SW480 (cell line): Measurements from ENCODE around the gene TLL2.

Experiments
- DNase-seq: peaks from one replicate; pipeline ENCODE4 v3.0.0-alpha.2; 2016; ENCODE audit warnings: low spot score

TLL2 gene

GRCh38 chr10:96389785-96390184 is 123.9 kb downstream of the TLL2 start:
- DNase-seq, result no peak

- no peak for DNase-seq
Observed at GRCh38 chr10:96387601-96388000, 126.1 kb downstream of the TLL2 start.

GRCh38 chr10:96387161-96387560 is 126.6 kb downstream of the TLL2 start:
- DNase-seq, result no peak

GRCh38 chr10:96384506-96384905 is 129.2 kb downstream of the TLL2 start:
- no peak for DNase-seq

GRCh38 chr10:96380821-96381220 is 132.9 kb downstream of the TLL2 start:
- no peak for DNase-seq

GRCh38 chr10:96379758-96380157 is 134.0 kb downstream of the TLL2 start:
- no peak for DNase-seq

GRCh38 chr10:96378741-96379140 is 135.0 kb downstream of the TLL2 start:
- no peak for DNase-seq

- DNase-seq, result no peak
Observed at GRCh38 chr10:96377816-96378294, 135.9 kb downstream of the TLL2 start.

- no peak for DNase-seq
Observed at GRCh38 chr10:96376483-96376882, 137.2 kb downstream of the TLL2 start.

GRCh38 chr10:96374985-96375830 is 138.5 kb downstream of the TLL2 start:
- peak; percentile 86 for DNase-seq

- no peak for DNase-seq
Observed at GRCh38 chr10:96374639-96374984, 139.1 kb downstream of the TLL2 start.

GRCh38 chr10:96374004-96374403 is 139.7 kb downstream of the TLL2 start:
- DNase-seq, result no peak

GRCh38 chr10:96371356-96371755 is 142.4 kb downstream of the TLL2 start:
- DNase-seq, result no peak

- peak; percentile 69 for DNase-seq
Observed at GRCh38 chr10:96370584-96371157, 143.1 kb downstream of the TLL2 start.

GRCh38 chr10:96369890-96370583 is 143.7 kb downstream of the TLL2 start:
- peak; percentile 76 for DNase-seq

GRCh38 chr10:96368971-96369370 is 144.8 kb downstream of the TLL2 start:
- no peak for DNase-seq

GRCh38 chr10:96367470-96367869 is 146.3 kb downstream of the TLL2 start:
- DNase-seq, result no peak

- DNase-seq, result peak; percentile 41
Observed at GRCh38 chr10:96366508-96366907, 147.2 kb downstream of the TLL2 start.

- DNase-seq, result no peak
Observed at GRCh38 chr10:96365571-96365970, 148.2 kb downstream of the TLL2 start.

- DNase-seq, result no peak
Observed at GRCh38 chr10:96360766-96361165, 153.0 kb downstream of the TLL2 start.

- no peak for DNase-seq
Observed at GRCh38 chr10:96360331-96360730, 153.4 kb downstream of the TLL2 start.

- no peak for DNase-seq
Observed at GRCh38 chr10:96359616-96360015, 154.1 kb downstream of the TLL2 start.
